Pulmonary artery endothelial cell (primary cell): ENCODE data around the gene MAP3K6. TPM values are rescaled to one million over a fixed set of nuclear protein-coding genes. Genes with fewer than 3 reads are reported as not detected.
A peak's percentile ranks its signal among the peaks of the same experiment; 100 is the strongest.
"Not testable (repeated sequence)": the region's sequence is repeated elsewhere in the genome, so short reads cannot be mapped to it uniquely, and the experiment has no call there.

Experiments
- DNase-seq: peaks from one replicate; pipeline ENCODE4 v3.0.0-alpha.2; 2011; ENCODE audit warnings: low read depth, low spot score
- total RNA-seq: library from RNA; depleted of rRNA; stranded (reverse); fragments of >200 nt; gene quantifications from 2 replicates; pipeline ENCODE4 v1.2.3, GENCODE V29; 2014

The MAP3K6 gene
- total RNA-seq, 1 donor from 2014 or later: 10.0 TPM

- DNase-seq: no peak
Observed at GRCh38 chr1:27395441-27396195, 28.9 kb upstream of the MAP3K6 start.

DNA sequence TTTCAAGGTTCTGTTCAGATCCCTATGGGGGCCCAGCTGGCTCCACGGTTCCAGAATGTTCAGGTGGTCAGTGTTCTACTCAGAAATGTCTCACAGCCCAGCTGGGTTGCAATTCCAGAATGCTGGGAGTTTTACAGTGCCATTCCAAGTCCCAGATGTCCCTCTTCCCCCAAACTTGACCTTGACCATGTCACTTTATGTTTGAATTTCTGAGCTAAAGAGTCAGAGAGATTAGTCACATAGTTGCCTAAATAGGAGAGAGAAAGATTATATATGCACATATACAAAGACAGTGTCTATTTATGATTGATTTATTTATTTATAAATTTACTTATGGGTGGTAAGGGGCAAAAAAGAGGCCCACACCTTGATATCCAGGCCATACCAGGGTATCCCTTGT, 28.2 kb upstream of the MAP3K6 start:
- DNase-seq: no peak

DNA sequence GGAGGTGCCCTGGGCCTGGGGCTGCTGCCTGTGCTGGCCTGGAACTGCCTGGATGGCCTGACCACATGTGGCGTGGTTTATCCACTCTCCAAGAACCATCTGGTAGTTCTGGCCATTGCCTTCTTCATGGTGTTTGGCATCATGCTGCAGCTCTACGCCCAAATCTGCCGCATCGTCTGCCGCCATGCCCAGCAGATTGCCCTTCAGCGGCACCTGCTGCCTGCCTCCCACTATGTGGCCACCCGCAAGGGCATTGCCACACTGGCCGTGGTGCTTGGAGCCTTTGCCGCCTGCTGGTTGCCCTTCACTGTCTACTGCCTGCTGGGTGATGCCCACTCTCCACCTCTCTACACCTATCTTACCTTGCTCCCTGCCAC, 27.5 kb upstream of the MAP3K6 start:
- no peak for DNase-seq

DNA sequence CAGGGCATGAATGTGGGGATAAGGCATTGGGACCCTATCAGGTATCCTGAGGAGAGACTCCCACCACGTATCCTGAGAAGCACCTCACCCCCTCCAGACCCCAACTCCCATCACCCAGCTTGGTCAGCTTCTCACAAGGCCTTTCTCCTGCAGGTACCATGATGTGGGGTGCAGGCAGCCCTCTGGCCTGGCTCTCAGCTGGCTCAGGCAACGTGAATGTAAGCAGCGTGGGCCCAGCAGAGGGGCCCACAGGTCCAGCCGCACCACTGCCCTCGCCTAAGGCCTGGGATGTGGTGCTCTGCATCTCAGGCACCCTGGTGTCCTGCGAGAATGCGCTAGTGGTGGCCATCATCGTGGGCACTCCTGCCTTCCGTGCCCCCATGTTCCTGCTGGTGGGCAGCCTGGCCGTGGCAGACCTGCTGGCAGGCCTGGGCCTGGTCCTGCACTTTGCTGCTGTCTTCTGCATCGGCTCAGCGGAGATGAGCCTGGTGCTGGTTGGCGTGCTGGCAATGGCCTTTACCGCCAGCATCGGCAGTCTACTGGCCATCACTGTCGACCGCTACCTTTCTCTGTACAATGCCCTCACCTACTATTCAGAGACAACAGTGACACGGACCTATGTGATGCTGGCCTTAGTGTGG, 27.0 kb upstream of the MAP3K6 start:
- DNase-seq: no peak

DNA sequence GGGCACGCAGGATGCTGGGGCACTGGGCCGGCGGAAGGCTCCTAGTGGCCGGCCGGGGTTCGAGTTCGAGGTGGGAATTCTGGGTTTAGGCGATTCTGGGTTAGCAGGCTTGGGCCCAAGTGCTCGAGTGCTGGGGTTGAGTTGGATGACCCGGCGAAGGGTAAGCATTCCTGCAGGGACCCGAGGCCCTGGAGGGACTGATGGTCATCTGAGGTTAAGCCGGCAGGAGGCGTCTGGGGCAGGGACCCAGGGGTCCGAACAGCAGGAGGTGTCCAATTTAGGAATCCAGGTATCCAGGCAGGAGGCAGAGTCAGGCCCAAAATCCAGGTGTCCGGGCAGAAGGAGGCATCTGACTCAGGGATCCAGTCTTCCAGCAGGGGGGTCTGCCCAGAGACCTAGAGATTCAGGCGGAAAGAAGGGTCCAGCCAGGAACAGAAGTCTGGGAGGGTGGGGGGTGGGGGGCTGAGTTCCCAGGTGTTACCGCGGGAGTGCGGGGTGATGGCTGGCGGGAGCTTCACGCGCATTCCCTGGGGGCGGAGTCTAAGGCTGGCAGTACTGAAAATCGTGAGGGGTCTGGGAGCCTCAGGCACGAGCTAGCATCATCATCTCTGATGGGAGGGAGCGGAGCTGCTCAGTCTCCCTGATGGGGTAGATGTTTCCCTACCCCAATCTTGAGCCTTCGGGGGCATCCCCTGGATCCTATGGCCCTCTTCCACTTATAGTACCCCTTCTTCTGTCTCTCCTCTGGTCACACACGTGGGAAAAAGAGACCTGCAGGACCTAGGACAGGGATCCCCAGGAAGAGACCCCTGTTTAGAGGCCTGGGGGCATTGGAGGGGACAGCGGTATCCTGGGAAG, 26.2 kb upstream of the MAP3K6 start:
- no peak for DNase-seq

DNA sequence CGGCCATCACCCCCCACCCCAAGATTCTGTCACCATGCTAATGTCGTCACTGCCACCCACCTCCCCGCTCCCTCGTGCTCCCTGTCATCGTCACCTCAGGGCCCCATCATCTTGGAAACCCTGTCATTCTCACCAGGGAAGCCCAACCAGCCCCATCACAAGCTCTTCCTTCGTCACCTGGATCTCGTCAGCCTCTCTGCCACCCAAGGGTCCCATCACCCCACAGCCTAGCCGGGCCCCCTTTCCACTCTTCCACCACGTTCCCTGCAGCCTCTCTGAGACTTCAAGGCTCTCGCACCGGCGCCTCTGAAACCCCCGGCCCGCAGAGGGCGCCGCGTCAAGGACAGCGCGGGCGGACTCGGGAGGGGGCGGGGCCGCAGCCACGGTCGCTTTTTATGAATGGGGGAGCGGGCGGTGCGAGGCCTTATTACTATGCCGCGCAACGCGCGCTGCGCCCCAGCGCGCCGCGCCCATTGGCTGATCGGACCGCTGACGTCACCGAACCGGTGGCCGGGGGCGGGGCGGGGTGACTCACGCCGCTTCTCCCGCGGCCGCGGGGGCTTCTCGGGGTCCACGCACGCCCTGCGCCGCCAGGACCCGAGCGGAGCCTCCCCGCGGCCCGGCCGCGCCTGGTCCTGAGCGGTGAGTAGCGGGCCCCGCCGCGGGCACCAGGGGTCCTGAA, 25.5 kb upstream of the MAP3K6 start, which contains the start of gene GPR3:
Gene GPR3, plus strand, starts transcription at position 527 of the 682 bp plus-strand sequence. CDS start 1,177 bp downstream, outside the sequence.
- DNase-seq: peak; percentile 56

DNA sequence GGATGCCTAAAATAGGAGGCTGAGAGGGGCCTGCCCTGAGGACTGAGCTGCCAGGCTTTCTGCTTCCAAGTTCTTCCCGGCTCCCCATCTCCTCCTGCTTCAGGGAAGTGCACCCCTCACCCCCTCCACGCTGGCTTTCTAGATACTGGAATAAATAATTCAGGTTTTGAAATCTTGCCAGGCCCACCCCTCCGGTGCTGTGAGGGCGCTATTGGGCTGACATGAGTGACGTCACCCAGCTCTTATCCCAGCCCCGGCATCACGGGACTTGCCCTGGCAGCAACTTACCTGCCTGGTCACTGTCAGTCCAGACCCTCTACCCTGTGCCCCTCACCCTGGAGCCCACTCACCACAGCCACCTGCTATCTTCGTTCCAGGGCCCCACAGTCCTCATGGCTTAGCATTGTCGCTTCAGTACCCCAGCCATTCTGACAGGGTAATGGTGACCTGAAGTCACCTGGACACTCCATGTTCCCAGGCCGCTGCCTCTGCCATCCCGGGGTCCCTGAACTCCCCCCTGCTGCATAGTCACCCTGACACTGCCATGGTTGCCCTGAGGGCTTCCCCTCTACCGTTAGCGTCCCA, 24.8 kb upstream of the MAP3K6 start:
- no peak for DNase-seq

DNA sequence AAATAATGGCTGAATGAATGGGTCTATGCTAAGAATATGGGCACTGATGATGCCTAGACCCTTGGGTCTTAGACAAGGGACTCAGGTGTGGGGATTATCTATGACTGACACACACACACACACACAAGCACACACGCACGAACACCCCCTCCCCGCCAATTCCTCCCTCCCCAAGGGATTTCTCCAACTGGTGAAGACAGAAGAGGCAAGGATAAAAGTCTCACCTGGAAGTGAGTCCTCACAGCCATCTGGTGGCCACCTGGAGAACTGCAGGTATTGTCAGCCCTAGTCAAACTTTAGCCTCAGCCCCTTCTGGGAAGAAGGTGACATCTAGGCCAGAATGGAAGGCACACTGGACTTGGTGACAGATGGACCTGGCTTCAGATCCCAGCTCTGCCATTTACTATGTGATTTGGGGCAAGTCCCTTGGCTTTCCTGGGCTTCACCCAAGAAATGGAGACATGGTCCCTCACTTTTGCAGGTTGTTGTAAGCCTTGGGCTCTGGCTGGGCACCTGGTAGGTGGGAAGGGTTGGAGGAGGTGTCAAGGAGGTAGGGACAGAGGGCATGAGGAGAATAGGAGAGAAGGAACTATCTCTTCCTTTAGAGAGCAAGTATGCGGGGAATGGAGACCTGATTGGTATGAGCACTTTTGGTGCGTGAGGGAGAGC, 21.7 kb upstream of the MAP3K6 start:
- DNase-seq: no peak

GRCh38 chr1:27384797-27385196, 18.0 kb upstream of the MAP3K6 start:
- not testable (repeated sequence) for DNase-seq

- DNase-seq: no peak
Observed at GRCh38 chr1:27383661-27384060, 16.9 kb upstream of the MAP3K6 start.

DNA sequence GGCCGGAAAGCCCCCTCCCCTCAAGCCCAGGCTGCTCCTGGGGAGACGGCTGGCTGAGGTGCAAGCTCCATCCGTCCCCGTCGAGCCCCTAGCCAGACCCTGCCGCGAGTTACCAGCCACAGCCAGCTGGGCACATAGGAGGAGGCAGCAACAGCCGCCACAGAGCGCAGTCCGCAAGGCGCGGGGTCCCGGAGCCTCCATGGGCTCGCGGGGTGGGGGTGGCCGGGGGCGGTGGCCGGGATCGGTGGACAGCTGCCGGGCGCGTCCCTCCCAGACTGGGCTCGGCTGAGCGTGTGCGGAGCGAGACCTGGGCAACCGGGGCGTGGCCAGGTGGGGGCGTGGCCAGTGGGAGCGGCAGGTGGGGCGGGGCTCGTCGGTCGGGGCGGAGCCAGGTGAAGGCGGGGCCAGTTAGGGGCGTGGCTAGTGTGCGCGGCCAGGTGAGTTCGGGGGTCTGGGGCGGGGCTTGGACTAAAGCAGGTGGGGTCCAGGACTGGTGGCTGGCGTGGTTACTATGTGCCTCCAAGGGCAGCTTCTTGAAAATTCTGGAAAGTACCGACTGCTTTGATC, 16.4 kb upstream of the MAP3K6 start, which contains the start of gene CD164L2:
Gene CD164L2, minus strand, starts transcription at position 295 of the 567 bp plus-strand sequence. Its CDS starts 94 bp downstream, at position 201.
- no peak for DNase-seq

GRCh38 chr1:27381969-27382762, 15.4 kb upstream of the MAP3K6 start:
- DNase-seq: no peak

DNA sequence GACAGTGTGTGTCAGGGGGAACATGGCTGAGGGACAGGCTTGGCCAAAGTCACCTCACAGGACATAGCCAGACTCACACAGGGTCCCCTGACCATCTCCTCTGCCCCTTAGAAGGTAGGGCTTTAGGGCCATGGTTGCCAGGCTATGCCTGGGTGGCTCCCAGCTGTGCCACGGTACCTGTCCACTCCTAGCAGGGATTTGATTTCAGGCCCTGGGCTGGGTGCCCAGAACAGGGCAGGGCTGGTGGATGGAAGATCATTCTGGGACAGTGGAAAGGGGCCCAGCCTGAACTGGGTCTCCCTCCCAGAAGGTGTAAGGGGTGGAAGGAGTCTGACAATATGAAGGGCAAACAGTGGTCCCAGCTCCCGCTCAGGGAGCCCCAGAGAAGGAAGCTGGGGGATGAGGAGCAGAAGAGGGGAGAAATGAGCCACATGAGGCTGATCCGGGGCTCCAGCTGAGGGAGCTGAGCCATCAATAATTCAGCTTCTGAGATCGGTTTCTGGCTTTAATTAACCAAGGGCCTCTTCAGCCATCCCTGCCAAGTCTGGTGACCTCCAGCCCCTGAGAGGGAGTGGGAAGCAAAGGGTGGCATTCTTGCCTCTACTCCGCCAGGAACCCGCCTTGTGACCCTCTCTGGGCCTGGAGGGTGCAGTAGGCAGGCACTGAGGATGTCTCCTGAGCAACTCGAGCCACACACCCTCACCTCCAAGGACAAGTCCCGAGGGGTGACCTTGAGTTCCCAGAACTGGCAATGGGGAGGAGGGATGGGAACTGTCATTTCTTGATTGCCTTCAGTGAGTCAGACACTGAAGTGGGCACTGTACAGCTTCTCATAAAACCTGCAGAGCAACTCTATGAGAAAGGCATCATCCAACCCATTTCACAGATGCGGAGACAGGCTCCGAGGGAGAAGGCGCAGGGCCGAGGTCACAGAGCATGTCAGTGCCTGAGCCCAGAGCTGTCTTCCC, 14.3 kb upstream of the MAP3K6 start:
- DNase-seq: no peak

- no peak for DNase-seq
Observed at GRCh38 chr1:27380224-27380623, 13.5 kb upstream of the MAP3K6 start.

DNA sequence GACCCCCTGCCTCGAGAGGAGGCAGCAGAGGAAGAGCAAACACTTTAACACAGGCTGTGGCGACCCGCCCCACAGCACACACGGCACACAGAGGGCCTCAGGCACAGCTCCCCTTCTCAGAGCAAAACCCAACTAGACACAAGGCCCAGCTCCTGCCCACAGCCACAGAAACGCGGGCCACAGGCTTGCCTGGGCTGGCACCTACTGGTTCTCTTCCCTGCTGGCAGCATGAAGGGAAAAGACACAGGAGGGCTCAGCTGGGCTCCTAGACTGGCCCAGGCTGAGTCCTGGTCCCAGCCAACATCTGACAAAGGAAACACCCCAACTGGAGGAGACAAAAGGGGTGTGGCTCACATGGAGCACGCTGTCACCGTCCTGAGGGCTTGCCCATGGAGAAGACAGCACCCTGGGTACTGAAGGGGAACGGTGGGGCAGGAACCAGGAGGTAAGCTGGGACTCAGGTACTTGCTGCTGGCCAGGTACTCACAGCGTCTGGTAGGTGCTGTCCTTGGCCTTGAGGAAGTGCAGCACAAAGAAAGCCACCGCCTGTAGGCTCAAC, 12.9 kb upstream of the MAP3K6 start:
- DNase-seq: no peak

DNA sequence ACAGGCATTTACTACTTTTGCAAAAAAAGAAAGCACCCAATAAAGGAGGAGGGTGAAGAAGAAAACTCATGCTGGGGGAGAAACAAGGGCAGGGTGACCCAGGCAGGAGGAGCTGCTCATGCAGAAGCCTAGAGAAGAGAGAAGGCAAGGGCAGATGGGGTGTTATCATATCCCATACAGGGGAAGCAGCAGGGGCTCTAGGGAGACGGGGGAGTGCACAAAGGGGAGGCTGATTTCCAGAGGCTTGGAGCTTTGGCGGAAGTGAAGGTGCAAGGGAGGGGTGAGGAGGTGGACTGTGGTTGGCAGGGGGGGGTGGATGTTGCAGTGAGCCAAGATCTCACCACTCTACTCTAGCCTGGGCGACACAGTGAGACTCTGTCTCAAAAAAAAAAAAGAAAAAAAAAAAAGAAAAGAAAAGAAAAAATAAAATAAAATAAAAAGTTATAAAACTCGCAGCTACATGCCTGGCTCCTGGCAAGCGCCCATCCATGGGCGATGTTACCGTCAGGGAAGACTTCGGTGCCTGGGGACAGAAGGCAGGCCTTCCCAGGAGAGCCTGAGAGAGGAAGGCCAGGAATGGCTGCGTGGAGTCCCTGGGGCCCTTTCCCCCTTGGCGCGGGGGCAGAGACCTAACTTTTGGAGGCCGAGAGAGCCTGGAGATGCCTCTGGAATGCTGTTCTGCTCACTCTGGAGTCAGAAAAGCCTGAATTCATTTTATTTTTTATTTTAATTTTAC, 11.2 kb upstream of the MAP3K6 start:
- DNase-seq: no peak
